ENCODE results near the gene SHOC2.

- TF ChIP-seq CTCF (IDR thresholded peaks at IDR 0.05; ENCODE audit: control extremely low read depth in 1 of 3, insufficient read depth in 1 of 3, low read depth in 1 of 3, low read length in 3 of 3) (no peak), CTBP2 (IDR thresholded peaks at IDR 0.05; ENCODE audit: borderline replicate concordance, insufficient read depth, insufficient read length, low read length) (no peak), POLR2AphosphoS5 (IDR thresholded peaks at IDR 0.05; ENCODE audit: low read depth, low read length) (no peak), POLR2A (IDR thresholded peaks at IDR 0.05; ENCODE audit: control extremely low read depth in 1 of 2, low read depth in 2 of 2, low read length in 2 of 2) (no peak), EZH2 (IDR thresholded peaks at IDR 0.05; ENCODE audit: low read depth, low read length, severe bottlenecking) (no peak), TAF7 (optimal IDR thresholded peaks at IDR 0.05; ENCODE audit: borderline replicate concordance, low read depth, low read length) (no peak), TCF12 (IDR thresholded peaks at IDR 0.05; ENCODE audit: low read depth, low read length) (no peak), PHF8 (conservative IDR thresholded peaks at IDR 0.05; ENCODE audit: low read depth, low read length) (no peak), TBP (IDR thresholded peaks at IDR 0.05; ENCODE audit: low read depth, low read length) (no peak), BCL11A (IDR thresholded peaks at IDR 0.05; ENCODE audit: low read depth in 2 of 2, low read length in 2 of 2) (no peak), TEAD4 (IDR thresholded peaks at IDR 0.05; ENCODE audit: low read depth, low read length) (no peak), YY1 (IDR thresholded peaks at IDR 0.05; ENCODE audit: low read depth, low read length) (no peak)
Observed at GRCh38 chr10:111017098-111017497, 97.7 kb downstream of the SHOC2 start.

Data from H1 (cell line).